HG03064 (cell line): ENCODE data around the gene KLK7.
"Not testable (repeated sequence)": the region's sequence is repeated elsewhere in the genome, so short reads cannot be mapped to it uniquely, and the experiment has no call there.

Experiments
- ATAC-seq: cut with Tn5 transposase; IDR thresholded peaks from one replicate; pipeline ENCODE4 v1.9.1; 2021; ENCODE audit warnings: low read depth; ENCODE audit not compliant: unreplicated experiment

The KLK7 gene

DNA sequence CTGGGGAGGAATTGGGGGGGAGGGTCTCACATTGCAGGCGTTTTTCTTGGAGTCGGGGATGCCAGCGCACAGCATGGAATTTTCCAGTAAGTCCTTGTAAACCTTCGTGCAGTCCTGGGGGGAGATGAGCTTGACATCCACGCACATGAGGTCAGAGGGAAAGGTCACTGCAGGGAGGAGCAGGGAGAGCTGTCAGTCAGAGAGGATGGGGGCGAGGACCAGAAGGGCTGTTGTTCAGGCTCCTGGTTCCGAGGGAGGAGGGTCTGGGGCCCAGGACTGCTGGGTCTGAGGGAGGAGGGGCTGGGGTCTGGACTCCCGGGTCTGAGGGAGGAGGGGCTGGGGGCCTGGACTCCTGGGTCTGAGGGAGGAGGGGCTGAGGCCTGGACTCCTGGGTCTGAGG, 4.0 kb downstream of the KLK7 start:
- no peak for ATAC-seq

DNA sequence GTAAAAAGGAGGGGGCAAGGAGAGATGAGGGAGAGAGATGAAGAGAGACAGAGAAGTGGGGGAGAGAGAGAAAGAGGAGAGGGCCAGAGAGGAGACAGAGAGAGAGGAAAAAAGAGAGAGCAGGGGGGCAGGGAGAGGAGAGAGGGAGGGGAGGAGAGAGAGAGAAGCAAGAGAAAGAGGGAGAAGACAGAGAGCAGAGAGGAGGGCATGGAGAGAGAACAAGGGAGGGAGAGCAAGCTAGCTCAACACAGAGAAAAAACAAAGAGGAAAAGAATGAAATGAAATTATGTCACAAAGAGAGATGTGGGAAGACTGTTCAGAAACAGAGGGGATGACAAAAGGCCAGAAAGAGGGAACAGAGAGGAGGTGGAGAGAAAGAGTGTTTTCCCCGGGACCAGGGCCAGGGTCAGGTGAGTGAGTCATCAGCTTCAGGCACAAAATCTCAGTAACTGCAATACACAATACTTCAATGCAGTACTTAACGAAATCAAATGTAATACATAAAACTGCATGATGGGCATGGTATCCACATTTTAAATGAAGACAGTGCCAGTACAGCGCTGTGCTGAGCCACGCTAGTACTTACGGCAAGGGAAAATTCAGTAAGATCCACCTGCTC, 4.8 kb downstream of the KLK7 start:
- no peak for ATAC-seq

GRCh38 chr19:50977626-50978025, 6.1 kb downstream of the KLK7 start:
- ATAC-seq = no peak

DNA sequence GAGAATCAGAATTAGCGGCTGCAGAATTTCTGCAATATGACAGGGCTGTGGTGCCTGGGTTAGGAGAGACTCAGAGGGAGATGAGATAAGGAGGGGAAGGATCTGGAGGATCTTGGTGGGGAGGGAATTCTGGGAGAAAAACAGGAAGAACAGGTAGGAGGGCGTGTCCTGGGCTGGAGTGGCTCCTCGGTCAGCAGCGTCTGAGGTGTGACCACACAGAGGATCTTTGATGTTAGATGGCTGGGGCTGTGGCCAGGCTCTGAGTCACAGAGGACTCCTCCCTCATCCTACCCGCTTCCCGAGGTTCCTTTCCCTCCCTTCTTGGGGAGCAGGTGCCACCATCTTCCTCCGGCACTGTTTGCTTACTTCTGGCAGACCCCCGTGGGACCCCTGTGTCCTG, 8.0 kb downstream of the KLK7 start:
- ATAC-seq = no peak

DNA sequence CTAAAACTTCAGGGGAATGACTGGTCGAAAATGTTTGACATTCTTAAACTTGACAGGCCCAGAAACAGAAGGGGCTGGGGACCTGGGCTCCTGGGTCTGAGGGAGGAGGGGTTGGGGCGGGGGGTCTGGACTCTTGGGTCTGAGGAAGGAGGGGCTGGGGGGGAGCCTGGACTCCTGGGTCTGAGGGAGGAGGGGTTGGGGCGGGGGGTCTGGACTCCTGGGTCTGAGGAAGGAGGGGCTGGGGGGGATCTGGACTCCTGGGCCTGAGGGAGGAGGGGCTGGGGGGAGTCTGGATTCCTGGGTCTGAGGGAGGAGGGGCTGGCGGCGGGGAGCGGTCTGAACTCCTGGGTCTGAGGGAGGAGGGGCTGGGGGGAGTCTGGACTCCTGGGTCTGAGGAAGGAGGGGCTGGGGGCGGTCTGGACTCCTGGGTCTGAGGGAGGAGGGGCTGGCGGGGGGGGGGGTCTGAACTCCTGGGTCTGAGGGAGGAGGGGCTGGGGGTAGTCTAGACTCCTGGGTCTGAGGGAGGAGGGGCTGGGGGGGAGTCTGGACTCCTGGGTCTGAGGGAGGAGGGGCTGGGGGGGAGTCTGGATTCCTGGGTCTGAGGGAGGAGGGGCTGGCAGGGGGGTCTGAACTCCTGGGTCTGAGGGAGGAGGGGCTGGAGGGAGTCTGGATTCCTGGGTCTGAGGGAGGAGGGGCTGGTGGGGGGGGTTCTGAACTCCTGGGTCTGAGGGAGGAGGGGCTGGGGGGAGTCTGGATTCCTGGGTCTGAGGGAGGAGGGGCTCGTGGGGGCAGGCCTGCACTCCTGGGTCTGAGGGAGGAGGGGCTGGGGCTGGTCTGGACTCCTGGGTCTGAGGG, 8.8 kb downstream of the KLK7 start:
- ATAC-seq = no peak

GRCh38 chr19:50972795-50973376, 10.8 kb downstream of the KLK7 start:
- no peak for ATAC-seq

GRCh38 chr19:50969810-50970209, 13.9 kb downstream of the KLK7 start:
- ATAC-seq = not testable (repeated sequence)

DNA sequence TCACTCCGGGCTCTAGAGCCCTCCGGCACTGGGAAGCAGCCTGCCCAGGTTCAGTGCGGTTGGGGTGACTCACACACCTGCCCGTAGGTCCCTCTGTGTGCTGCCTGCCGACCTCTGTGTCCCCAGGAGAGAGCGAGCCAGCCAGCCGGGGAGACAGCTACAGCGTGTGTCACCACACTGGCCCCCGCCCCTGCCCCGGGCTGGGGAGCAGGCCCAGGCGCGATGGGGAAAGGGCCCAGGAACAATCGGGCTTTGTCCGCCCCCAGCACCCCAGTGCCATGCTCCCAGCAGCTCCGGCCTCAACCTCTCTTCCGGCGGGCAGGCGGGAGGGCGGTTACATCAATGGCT, 14.3 kb downstream of the KLK7 start, which contains the start of gene KLK6:
KLK6 (minus strand) TSS at position 179 of the 348 bp plus-strand sequence. CDS start 1,487 bp downstream, outside the sequence.
- no peak for ATAC-seq

DNA sequence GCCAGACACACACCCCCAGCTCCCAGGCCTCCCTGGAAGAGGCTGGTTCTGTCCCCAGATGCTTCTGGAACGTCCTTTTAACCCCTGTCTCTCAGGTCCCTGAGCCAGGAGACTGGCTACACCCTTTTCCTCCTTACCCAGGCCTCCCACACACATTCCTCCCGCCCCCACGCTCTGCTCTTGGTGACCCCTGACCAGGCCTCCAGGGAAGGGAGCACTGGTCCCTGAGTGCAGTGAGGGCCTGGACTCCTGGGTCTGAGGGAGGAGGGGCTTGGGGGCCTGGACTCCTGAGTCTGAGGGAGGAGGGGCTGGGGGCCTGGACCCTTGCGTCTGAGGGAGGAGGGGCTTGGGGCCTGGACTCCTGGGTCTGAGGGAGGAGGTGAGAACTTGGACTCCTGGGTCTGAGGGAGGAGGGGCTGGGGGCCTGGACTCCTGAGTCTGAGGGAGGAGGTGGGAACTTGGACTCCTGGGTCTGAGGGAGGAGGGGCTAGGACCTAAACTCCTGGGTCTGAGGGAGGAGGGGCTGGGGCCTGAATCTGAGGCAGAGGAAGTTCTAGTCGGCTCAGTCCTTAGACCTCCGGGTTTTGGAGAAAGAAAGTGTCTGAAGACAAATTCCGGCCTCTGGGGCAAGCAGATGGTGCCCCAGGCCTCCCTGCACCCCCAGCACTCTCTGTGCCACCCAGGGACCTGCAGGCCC, 14.9 kb downstream of the KLK7 start:
- no peak for ATAC-seq

DNA sequence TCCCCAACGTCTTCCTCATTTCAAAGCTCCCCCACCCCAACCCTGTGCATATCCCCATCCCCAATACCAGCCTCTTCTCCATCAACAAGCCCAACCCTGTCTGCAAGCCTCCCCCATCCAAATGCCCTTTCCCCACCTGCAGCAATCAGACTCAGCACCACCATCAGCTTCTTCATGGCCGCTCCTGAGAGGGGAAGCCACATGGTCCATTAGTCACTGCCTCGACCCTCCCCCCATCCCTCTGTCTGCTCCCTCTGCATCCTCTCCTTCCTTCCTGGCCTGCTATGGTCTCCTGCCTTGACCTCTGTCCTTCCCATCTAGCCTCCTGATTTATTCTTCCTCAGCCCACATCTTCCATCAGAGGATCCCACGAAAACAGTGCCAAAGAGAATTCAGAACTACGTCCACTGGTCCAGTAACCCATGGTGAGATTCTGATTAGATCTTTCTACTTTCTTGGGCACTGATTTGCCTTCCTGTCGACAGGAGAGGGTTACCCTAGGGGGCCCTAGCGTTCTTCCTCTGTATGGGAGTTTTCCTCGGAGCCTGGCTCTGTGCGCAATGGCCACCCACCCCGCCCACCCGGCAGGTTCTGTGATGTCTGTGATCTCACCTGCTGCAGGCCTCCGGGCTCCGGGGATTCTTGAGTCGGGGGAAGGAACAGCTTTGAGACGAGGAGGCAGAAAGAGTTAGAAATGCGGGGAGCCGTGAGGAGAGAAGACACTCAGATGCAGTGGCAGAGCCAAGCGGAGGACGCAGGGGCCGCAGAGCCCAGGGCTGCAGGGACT, 15.6 kb downstream of the KLK7 start:
- ATAC-seq = no peak

DNA sequence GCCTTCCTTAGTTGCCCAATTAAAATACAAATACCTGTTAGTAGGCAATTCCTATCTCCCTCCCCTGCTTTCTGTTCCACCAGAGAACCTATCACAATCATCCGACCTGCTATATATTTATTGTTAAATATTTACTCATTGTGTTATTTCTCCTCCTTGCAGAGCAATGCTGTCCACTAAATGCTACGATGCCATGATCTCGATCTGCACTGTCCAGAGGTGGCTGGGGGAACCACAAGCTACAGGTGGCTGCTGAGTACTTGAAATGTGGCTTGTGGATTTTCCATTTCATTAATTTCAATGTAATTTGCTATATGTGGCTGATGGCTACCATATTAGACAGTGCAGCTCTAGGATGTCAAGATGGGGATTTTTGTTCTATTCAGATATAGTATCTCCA, 19.5 kb downstream of the KLK7 start:
- no peak for ATAC-seq

DNA sequence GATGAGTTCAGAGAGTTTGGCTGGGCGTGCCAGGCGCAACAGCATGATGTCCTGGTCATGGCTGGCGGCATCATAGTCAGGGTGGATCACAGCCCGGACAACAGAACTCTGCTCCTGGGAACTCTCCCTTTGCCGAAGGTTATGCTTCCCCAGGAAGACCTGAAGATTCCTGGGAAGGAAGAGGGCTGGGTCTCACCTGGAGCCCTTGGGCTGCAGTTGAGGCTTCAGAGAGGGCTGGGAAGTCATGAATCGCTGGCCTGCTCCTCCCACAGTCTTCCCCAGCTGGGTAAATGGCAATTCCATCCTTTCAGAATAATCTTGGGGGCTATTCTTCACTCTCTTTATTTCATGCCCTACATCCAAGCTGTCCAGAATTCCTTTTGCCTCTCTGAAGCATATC, 20.3 kb downstream of the KLK7 start:
- ATAC-seq = no peak

DNA sequence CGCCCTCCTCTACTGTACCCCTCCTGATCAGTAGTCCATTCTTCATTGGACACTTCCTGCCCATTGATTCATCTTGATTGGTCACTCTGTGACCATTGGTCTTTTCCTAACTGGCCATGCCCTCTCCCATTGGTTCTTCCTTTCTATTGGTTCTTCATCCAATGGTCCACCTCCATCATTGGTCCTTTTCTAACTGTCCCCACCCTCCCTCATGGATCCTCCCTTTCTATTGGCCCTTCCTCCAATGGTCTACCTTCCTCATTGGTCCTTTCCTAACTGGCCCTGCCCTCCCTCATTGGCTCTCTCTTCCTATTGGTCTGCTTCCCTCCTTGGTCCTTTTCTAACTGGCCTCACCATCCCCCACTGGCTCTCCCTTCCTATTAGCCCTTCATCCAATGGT, 21.5 kb downstream of the KLK7 start:
- no peak for ATAC-seq

- ATAC-seq = no peak
These were observed 23.8 kb downstream of the KLK7 start for GRCh38 chr19:50959731-50960500.

- ATAC-seq = no peak
These were observed 26.1 kb downstream of the KLK7 start for GRCh38 chr19:50957587-50957986.

GRCh38 chr19:50952910-50953309, 30.8 kb downstream of the KLK7 start, which contains the start of gene KLK5:
KLK5 (minus strand) TSS chr19:50953038; CDS start chr19:50952657, 381 bp downstream.
- no peak for ATAC-seq

DNA sequence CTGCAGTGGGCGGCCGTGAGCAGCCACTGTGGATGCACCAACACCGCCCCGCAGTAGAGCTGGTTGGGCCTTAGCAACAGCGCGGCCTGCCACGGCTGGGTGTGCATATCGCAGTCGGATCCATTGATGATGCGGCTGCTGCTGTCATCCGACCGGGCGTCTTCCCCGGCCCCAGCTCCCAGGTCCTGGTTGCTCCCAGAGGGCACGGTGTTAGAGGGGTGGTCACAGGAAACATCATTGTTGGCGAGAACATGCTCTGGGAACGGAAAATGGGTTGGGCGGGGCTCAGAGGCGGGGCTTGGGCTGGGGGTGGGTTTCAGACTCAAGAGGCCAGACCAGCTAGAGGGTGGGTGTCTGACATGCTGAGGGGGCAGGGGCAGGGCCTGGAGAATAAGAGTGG, 33.9 kb downstream of the KLK7 start:
- no peak for ATAC-seq

GRCh38 chr19:50947123-50947522, 36.6 kb downstream of the KLK7 start:
- no peak for ATAC-seq

- ATAC-seq = no peak
These were observed 38.9 kb downstream of the KLK7 start for GRCh38 chr19:50944795-50945194.
